Activated CD8-positive, alpha-beta memory T cell treated with anti-CD3 and anti-CD28 coated beads, Interleukin-2, amount 50 U/mL, for 48 hours (primary cell): Measurements from ENCODE around the gene PEX5.

Source experiments
- DNase-seq: peaks from one replicate; pipeline ENCODE4 v3.0.0-alpha.2; 2020

PEX5 gene

GRCh38 chr12:7189398-7190267, at the start of gene PEX5:
Gene PEX5, plus strand, starts transcription at chr12:7189686. Its CDS starts 692 bp downstream, at chr12:7190378.
- DNase-seq = peak; percentile 87

GRCh38 chr12:7141351-7142005, 48.0 kb upstream of the PEX5 start:
- no peak for DNase-seq

- DNase-seq = peak; percentile 69
Measured at GRCh38 chr12:7142056-7142644, 47.3 kb upstream of the PEX5 start.

- no peak for DNase-seq
Measured at GRCh38 chr12:7142809-7143465, 46.5 kb upstream of the PEX5 start.

- no peak for DNase-seq
Measured at GRCh38 chr12:7143564-7143963, 45.9 kb upstream of the PEX5 start.

GRCh38 chr12:7144414-7145120, 44.9 kb upstream of the PEX5 start:
- no peak for DNase-seq

GRCh38 chr12:7145671-7146070, 43.8 kb upstream of the PEX5 start:
- no peak for DNase-seq

- DNase-seq = no peak
Measured at GRCh38 chr12:7146228-7146627, 43.3 kb upstream of the PEX5 start.

- peak; percentile 13 for DNase-seq
Measured at GRCh38 chr12:7146906-7147305, 42.6 kb upstream of the PEX5 start.

- no peak for DNase-seq
Measured at GRCh38 chr12:7150356-7150755, 39.1 kb upstream of the PEX5 start.

- no peak for DNase-seq
Measured at GRCh38 chr12:7150841-7151240, 38.6 kb upstream of the PEX5 start.

- no peak for DNase-seq
Measured at GRCh38 chr12:7151532-7151931, 38.0 kb upstream of the PEX5 start.

GRCh38 chr12:7152818-7153217, 36.7 kb upstream of the PEX5 start:
- no peak for DNase-seq

GRCh38 chr12:7154042-7154441, 35.4 kb upstream of the PEX5 start:
- no peak for DNase-seq

GRCh38 chr12:7154901-7155470, 34.5 kb upstream of the PEX5 start:
- DNase-seq = no peak

- no peak for DNase-seq
Measured at GRCh38 chr12:7155471-7156034, 33.9 kb upstream of the PEX5 start.

- no peak for DNase-seq
Measured at GRCh38 chr12:7156259-7157197, 33.0 kb upstream of the PEX5 start.

GRCh38 chr12:7157391-7157790, 32.1 kb upstream of the PEX5 start:
- no peak for DNase-seq

- no peak for DNase-seq
Measured at GRCh38 chr12:7158781-7159609, 30.5 kb upstream of the PEX5 start.

GRCh38 chr12:7160183-7160582, 29.3 kb upstream of the PEX5 start:
- no peak for DNase-seq
